Loucy (cell line): ENCODE results near the gene SYT13.

Experiments used
- H2AFZ ChIP-seq: fragments of 200-600 bp; sonication (generic); 2 replicates; pipeline ENCODE4 v1.6.0; 2016; ENCODE audit warnings: antibody characterized with exemption, mild to moderate bottlenecking, low read length, moderate library complexity
- H3F3A ChIP-seq: fragments of 200-600 bp; 2 replicates; pipeline ENCODE4 v1.6.0; 2016; ENCODE audit warnings: antibody characterized with exemption, low read depth, mild to moderate bottlenecking
- H3K27me3 ChIP-seq: fragments of 200-600 bp; sonication (generic); 2 replicates; pipeline ENCODE4 v1.6.1; 2014; ENCODE audit warnings: low read length, mild to moderate bottlenecking; ENCODE audit not compliant: insufficient read depth, poor library complexity, severe bottlenecking
- H3K36me3 ChIP-seq: fragments of 200-600 bp; sonication (generic); 2 replicates; pipeline ENCODE4 v1.6.1; 2016; ENCODE audit warnings: low read length; ENCODE audit not compliant: insufficient read depth
- H3K4me1 ChIP-seq: fragments of 200-600 bp; sonication (generic); 2 replicates; pipeline ENCODE4 v1.5.1; 2014; ENCODE audit warnings: low read length, mild to moderate bottlenecking; ENCODE audit not compliant: insufficient read depth, poor library complexity, severe bottlenecking
- H3K4me2 ChIP-seq: fragments of 200-600 bp; sonication (generic); 2 replicates; pipeline ENCODE4 v1.6.0; 2014; ENCODE audit warnings: antibody characterized with exemption, low read length, low read depth, mild to moderate bottlenecking; ENCODE audit not compliant: poor library complexity, severe bottlenecking
- H3K4me3 ChIP-seq: fragments of 200-600 bp; sonication (generic); 2 replicates; pipeline ENCODE4 v1.5.1; 2014; ENCODE audit warnings: low read length, mild to moderate bottlenecking, mixed read lengths; ENCODE audit not compliant: poor library complexity, severe bottlenecking
- H3K79me2 ChIP-seq: fragments of 200-600 bp; sonication (generic); 2 replicates; pipeline ENCODE4 v1.6.1; 2014; ENCODE audit warnings: low read length; ENCODE audit not compliant: insufficient read depth
- H3K9ac ChIP-seq: fragments of 200-600 bp; sonication (generic); 2 replicates; pipeline ENCODE4 v1.6.0; 2014; ENCODE audit warnings: mild to moderate bottlenecking, low read depth, low read length, moderate library complexity; ENCODE audit not compliant: poor library complexity, severe bottlenecking
- H3K9me2 ChIP-seq: fragments of 200-600 bp; sonication (generic); replicated peaks from 2 replicates; pipeline ENCODE4 v1.6.1; 2016; ENCODE audit warnings: low read depth, low read length, mixed read lengths
- H3K9me3 ChIP-seq: fragments of 200-600 bp; sonication (generic); 2 replicates; pipeline ENCODE4 v1.6.1; 2014; ENCODE audit warnings: mild to moderate bottlenecking, antibody characterized with exemption, low read length, low read depth; ENCODE audit not compliant: insufficient read depth
- H4K20me1 ChIP-seq: fragments of 200-600 bp; sonication (generic); 2 replicates; pipeline ENCODE4 v1.6.0; 2014; ENCODE audit warnings: antibody characterized with exemption, low read length, mild to moderate bottlenecking; ENCODE audit not compliant: insufficient read depth, poor library complexity, severe bottlenecking
- EZH2phosphoT487 ChIP-seq: fragments of 200-600 bp; IDR thresholded peaks from 2 replicates; pipeline ENCODE4 v1.6.1; 2018; ENCODE audit warnings: antibody characterized with exemption, mild to moderate bottlenecking, moderate library complexity, borderline replicate concordance
- TF ChIP-seq, protein P1 (sequence below): fragments of 200-600 bp; sonication (generic); conservative IDR thresholded peaks from 2 replicates; pipeline ENCODE4 v1.5.1; 2014; ENCODE audit warnings: mild to moderate bottlenecking, antibody characterized with exemption, low read length

SYT13 gene

DNA sequence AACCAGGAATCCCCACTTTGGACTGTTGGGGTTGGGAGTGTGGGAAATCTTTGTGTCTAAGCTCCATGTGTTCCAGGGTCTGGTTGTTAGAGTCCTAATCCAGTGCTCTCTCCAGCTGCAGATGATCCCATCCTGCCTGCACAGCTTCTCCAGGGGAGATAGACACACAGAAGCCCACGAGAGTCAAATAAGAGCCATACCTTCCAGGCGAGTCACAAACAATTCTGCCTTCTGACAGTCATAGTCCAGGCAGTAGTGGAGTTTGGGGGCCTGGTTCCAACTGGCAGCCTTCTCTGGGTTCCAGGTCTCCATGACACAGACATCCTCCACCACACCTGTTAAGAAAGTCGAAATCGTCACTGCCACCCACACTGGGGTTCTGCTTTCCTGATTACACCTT lies 32.1 kb downstream of the SYT13 start:
- no peak for TF ChIP-seq EZH2phosphoT487
- TF ChIP-seq, protein P1, sequence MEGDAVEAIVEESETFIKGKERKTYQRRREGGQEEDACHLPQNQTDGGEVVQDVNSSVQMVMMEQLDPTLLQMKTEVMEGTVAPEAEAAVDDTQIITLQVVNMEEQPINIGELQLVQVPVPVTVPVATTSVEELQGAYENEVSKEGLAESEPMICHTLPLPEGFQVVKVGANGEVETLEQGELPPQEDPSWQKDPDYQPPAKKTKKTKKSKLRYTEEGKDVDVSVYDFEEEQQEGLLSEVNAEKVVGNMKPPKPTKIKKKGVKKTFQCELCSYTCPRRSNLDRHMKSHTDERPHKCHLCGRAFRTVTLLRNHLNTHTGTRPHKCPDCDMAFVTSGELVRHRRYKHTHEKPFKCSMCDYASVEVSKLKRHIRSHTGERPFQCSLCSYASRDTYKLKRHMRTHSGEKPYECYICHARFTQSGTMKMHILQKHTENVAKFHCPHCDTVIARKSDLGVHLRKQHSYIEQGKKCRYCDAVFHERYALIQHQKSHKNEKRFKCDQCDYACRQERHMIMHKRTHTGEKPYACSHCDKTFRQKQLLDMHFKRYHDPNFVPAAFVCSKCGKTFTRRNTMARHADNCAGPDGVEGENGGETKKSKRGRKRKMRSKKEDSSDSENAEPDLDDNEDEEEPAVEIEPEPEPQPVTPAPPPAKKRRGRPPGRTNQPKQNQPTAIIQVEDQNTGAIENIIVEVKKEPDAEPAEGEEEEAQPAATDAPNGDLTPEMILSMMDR = no peak
- H3K79me2 ChIP-seq = no peaks in the 10 kb centered on the region
- H3K4me2 ChIP-seq = no peak overlapping the region
- no peaks in the 10 kb centered on the region for H3K9me3 ChIP-seq
- no peak overlapping the region for H3K9ac ChIP-seq
- H3K9me2 ChIP-seq = no peaks in the 10 kb centered on the region
- H3K4me3 ChIP-seq = no peak overlapping the region
- H3K4me1 ChIP-seq = peaks cover 22% of the 10 kb centered on the region
- no peaks in the 10 kb centered on the region for H3K27me3 ChIP-seq
- H3F3A ChIP-seq = no peaks in the 10 kb centered on the region
- no peaks in the 10 kb centered on the region for H4K20me1 ChIP-seq
- H3K36me3 ChIP-seq = no peaks in the 10 kb centered on the region
- no peak overlapping the region for H2AFZ ChIP-seq

DNA sequence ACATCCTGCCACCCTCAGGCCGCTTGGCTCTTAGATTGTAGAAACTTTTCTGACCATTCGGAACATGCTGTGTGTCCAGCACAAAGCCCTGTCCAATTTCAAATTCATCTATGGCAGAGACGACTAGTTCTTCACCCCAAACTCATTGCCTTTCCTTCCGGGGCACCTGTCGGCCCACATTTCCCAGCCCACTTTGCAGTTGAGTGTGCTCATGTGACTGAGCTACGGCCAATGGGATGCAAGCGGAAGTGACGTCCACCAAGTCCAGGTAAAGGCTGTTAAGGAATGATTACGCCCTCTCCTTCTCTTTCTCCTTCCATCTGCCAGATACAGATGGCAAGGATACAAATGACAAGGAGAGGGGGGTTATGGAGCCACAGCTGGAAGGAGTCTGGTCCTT lies 32.5 kb downstream of the SYT13 start:
- TF ChIP-seq, protein P1 = no peak
- TF ChIP-seq EZH2phosphoT487 = no peak
- H3K9ac ChIP-seq = no peak overlapping the region
- H4K20me1 ChIP-seq = no peaks in the 10 kb centered on the region
- peaks cover 25% of the 10 kb centered on the region for H3K4me1 ChIP-seq
- H3K27me3 ChIP-seq = no peaks in the 10 kb centered on the region
- no peaks in the 10 kb centered on the region for H3K9me2 ChIP-seq
- no peaks in the 10 kb centered on the region for H3K36me3 ChIP-seq
- no peak overlapping the region for H2AFZ ChIP-seq
- no peak overlapping the region for H3K4me3 ChIP-seq
- no peak overlapping the region for H3K4me2 ChIP-seq
- H3F3A ChIP-seq = peaks cover 2% of the 10 kb centered on the region; the same call in 1 of the 2 replicates
- no peaks in the 10 kb centered on the region for H3K79me2 ChIP-seq
- no peaks in the 10 kb centered on the region for H3K9me3 ChIP-seq

DNA sequence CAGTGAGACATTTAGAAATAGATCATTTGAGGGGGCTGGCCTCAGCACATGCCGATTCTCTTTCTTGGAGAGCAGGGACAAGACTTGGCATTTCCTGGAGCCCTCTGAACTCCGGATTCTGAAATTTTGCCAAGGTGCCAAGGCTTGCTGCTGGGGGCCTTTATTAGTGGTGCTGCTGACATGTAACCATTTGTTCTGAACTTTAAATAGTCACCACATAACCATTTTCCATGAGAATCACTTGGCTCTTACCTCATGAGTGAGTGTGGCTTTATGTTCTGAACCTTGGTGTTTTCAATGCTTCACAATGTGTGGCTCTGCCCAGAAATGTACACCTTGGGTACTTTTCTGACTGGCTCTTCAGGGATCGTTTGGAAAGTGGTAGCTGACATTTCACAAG lies 33.3 kb downstream of the SYT13 start:
- no peaks in the 10 kb centered on the region for H3K36me3 ChIP-seq

More for the DNA sequence above, 33.3 kb downstream of the SYT13 start:
- H3K4me3 ChIP-seq = no peak overlapping the region
- peaks cover 4% of the 10 kb centered on the region; the same call in 1 of the 2 replicates for H3F3A ChIP-seq
- no peak overlapping the region for H3K9ac ChIP-seq
- no peaks in the 10 kb centered on the region for H4K20me1 ChIP-seq
- no peak overlapping the region for H3K4me2 ChIP-seq
- no peaks in the 10 kb centered on the region for H3K27me3 ChIP-seq
- H3K4me1 ChIP-seq = peaks cover 33% of the 10 kb centered on the region
- H3K9me3 ChIP-seq = no peaks in the 10 kb centered on the region
- H3K79me2 ChIP-seq = no peaks in the 10 kb centered on the region
- H2AFZ ChIP-seq = no peak overlapping the region
- no peak for TF ChIP-seq EZH2phosphoT487
- TF ChIP-seq, protein P1 = no peak
- H3K9me2 ChIP-seq = no peaks in the 10 kb centered on the region
